Measurements from ENCODE around the gene TMF1.

The TMF1 gene

GRCh38 chr3:69059688-69060087, 7.6 kb upstream of the TMF1 start:
- no peak overlapping the region for H3K4me3 ChIP-seq (replicated peaks in 1 of 2; ENCODE audit: low read depth in 2 of 2, low read length in 2 of 2)
- DNase-seq (ENCODE audit: low read depth in 2 of 2), result no peak
- no peak for TF ChIP-seq CTCF (IDR thresholded peaks at IDR 0.05; ENCODE audit: low read depth, low read length)

- no peak for TF ChIP-seq CTCF (IDR thresholded peaks at IDR 0.05; ENCODE audit: low read depth, low read length)
- H3K4me3 ChIP-seq (replicated peaks in 1 of 2; ENCODE audit: low read depth in 2 of 2, low read length in 2 of 2), result no peak overlapping the region
- DNase-seq (ENCODE audit: low read depth in 2 of 2), result no peak
Measured at GRCh38 chr3:69058947-69059224, 6.8 kb upstream of the TMF1 start.

- TF ChIP-seq CTCF (IDR thresholded peaks at IDR 0.05; ENCODE audit: low read depth, low read length), result no peak
- DNase-seq (ENCODE audit: low read depth in 2 of 2), result no peak
- no peak overlapping the region for H3K4me3 ChIP-seq (replicated peaks in 1 of 2; ENCODE audit: low read depth in 2 of 2, low read length in 2 of 2)
Measured at GRCh38 chr3:69058180-69058946, 6.2 kb upstream of the TMF1 start.

- no peak for DNase-seq (ENCODE audit: low read depth in 2 of 2)
- no peak for TF ChIP-seq CTCF (IDR thresholded peaks at IDR 0.05; ENCODE audit: low read depth, low read length)
Measured at GRCh38 chr3:69052472-69052898, 352 bp upstream of the TMF1 start.

GRCh38 chr3:69048990-69049389, 3.1 kb downstream of the TMF1 start:
- no peak overlapping the region for H3K4me3 ChIP-seq (replicated peaks in 1 of 2; ENCODE audit: low read depth in 2 of 2, low read length in 2 of 2)
- TF ChIP-seq CTCF (IDR thresholded peaks at IDR 0.05; ENCODE audit: low read depth, low read length), result no peak
- no peak for DNase-seq (ENCODE audit: low read depth in 2 of 2)

More at GRCh38 chr3:69052472-69052898, 352 bp upstream of the TMF1 start:
- H3K4me3 ChIP-seq (replicated peaks in 1 of 2; ENCODE audit: low read depth in 2 of 2, low read length in 2 of 2), result peak overlapping the region; percentile 86 to 91

GRCh38 chr3:69044608-69045007, 7.5 kb downstream of the TMF1 start:
- H3K4me3 ChIP-seq (replicated peaks in 1 of 2; ENCODE audit: low read depth in 2 of 2, low read length in 2 of 2), result no peak overlapping the region
- TF ChIP-seq CTCF (IDR thresholded peaks at IDR 0.05; ENCODE audit: low read depth, low read length), result no peak
- DNase-seq (ENCODE audit: low read depth in 2 of 2), result peak in 1 of 2 donors; percentile 12

GRCh38 chr3:69033470-69033869, 18.7 kb downstream of the TMF1 start:
- DNase-seq (ENCODE audit: low read depth in 2 of 2), result peak; percentile 73 to 93
- no peak for TF ChIP-seq CTCF (IDR thresholded peaks at IDR 0.05; ENCODE audit: low read depth, low read length)
- no peak overlapping the region for H3K4me3 ChIP-seq (replicated peaks in 1 of 2; ENCODE audit: low read depth in 2 of 2, low read length in 2 of 2)

All from cardiac fibroblast (primary cell).